Kidney epithelial cell (primary cell): ENCODE results near the gene DNM1. TPM values are rescaled to one million over a fixed set of nuclear protein-coding genes. Genes with fewer than 3 reads are reported as not detected.

Experiments used
- DNase-seq: peaks from one replicate; pipeline ENCODE4 v3.0.0-alpha.2; 2010; ENCODE audit warnings: low read depth
- H3K27me3 ChIP-seq: 2 replicates; pipeline ENCODE4 v1.6.0; 2011; ENCODE audit warnings: low read length; ENCODE audit not compliant: control insufficient read depth, insufficient read depth
- H3K36me3 ChIP-seq: 2 replicates; pipeline ENCODE4 v1.5.1; 2011; ENCODE audit warnings: low read length; ENCODE audit not compliant: control insufficient read depth, insufficient read depth
- H3K4me3 ChIP-seq: 2 replicates; pipeline ENCODE4 v1.5.1; 2011; ENCODE audit warnings: low read depth, mild to moderate bottlenecking, control low read depth, low read length
- CTCF ChIP-seq: IDR thresholded peaks from 2 replicates; pipeline ENCODE4 v1.5.1; 2011; ENCODE audit warnings: mild to moderate bottlenecking, moderate library complexity, low read length, control low read depth, inconsistent platforms; ENCODE audit not compliant: insufficient read depth, poor library complexity, severe bottlenecking
- total RNA-seq: library from RNA; depleted of rRNA; stranded (reverse); fragments of >200 nt; gene quantifications from 2 replicates; pipeline ENCODE4 v1.2.3, GENCODE V29; 2015

The DNM1 gene
- total RNA-seq, 1 donor from 2014 or later: 16.2 TPM

GRCh38 chr9:128160603-128160987 lies 42.6 kb upstream of the DNM1 start:
- Histone ChIP-seq H3K4me3 (peak overlapping the region; percentile 53), H3K36me3 (no peaks in the 10 kb centered on the region), H3K27me3 (no peaks in the 10 kb centered on the region)
- no peak for DNase-seq
- TF ChIP-seq CTCF: no peak

- Histone ChIP-seq H3K4me3 (no peak overlapping the region), H3K27me3 (no peaks in the 10 kb centered on the region), H3K36me3 (no peaks in the 10 kb centered on the region)
- no peak for DNase-seq
- no peak for TF ChIP-seq CTCF
Measured at GRCh38 chr9:128161215-128161902, 41.8 kb upstream of the DNM1 start.

- DNase-seq: no peak
- Histone ChIP-seq H3K36me3 (peaks cover 3% of the 10 kb centered on the region), H3K27me3 (no peaks in the 10 kb centered on the region), H3K4me3 (no peak overlapping the region)
- TF ChIP-seq CTCF: no peak
Measured at GRCh38 chr9:128162215-128163026, 40.8 kb upstream of the DNM1 start.

- Histone ChIP-seq H3K36me3 (peaks cover 3% of the 10 kb centered on the region), H3K4me3 (no peak overlapping the region), H3K27me3 (no peaks in the 10 kb centered on the region)
- TF ChIP-seq CTCF: no peak
- DNase-seq: no peak
Measured at GRCh38 chr9:128163027-128163515, 40.1 kb upstream of the DNM1 start.

GRCh38 chr9:128163523-128164306 lies 39.5 kb upstream of the DNM1 start:
- TF ChIP-seq CTCF: no peak
- peaks cover 3% of the 10 kb centered on the region for H3K36me3 ChIP-seq
- H3K27me3 ChIP-seq: no peaks in the 10 kb centered on the region
- no peak overlapping the region for H3K4me3 ChIP-seq
- DNase-seq: no peak
